IMR-90 (cell line): ENCODE results near the gene WNT11. TPM values are rescaled to one million over a fixed set of nuclear protein-coding genes. Genes with fewer than 3 reads are reported as not detected.

Source experiments
- ATAC-seq: fragments of 200-7000 bp; cut with Tn5 transposase; 2 replicates; pipeline ENCODE4 v1.9.1; 2020; ENCODE audit warnings: low read depth, mild to moderate bottlenecking, moderate library complexity
- BruUV-seq: library from RNA; stranded (reverse); fragments of 400-500 nt; replicated peaks from 2 replicates; lab custom pipeline; 2021; lab: Mats Ljungman, UMichigan
- CTCF ChIA-PET: fragments of 300-600 bp; formaldehyde crosslinking; extraction: SDS; loops from one replicate; lab custom pipeline; 2021; ENCODE audit warnings: antibody characterized with exemption; lab: Yijun Ruan, JAX
- POLR2A ChIA-PET: fragments of 300-600 bp; sonication (Branson Sonifier 250); formaldehyde crosslinking; loops from one replicate; lab custom pipeline; 2022; ENCODE audit warnings: antibody characterized with exemption; ENCODE audit not compliant: unreplicated experiment; lab: Charles Lee
- DNase-seq: peaks from one replicate; pipeline ENCODE4 v3.0.0; 2013
- H2AFZ ChIP-seq: replicated peaks from 2 replicates; pipeline ENCODE3; 2013; ENCODE audit warnings: low read length, mild to moderate bottlenecking; ENCODE audit not compliant: poor library complexity
- H2AK5ac ChIP-seq: 2 replicates; pipeline ENCODE4 v1.6.1; 2013; ENCODE audit warnings: low read depth, low read length, inconsistent platforms
- H2AK9ac ChIP-seq: replicated peaks from 2 replicates; pipeline ENCODE3; 2013; ENCODE audit warnings: mild to moderate bottlenecking, low read depth, low read length, moderate library complexity; ENCODE audit not compliant: poor library complexity
- H2BK120ac ChIP-seq: 2 replicates; pipeline ENCODE4 v1.6.1; 2013; ENCODE audit warnings: low read depth, low read length, inconsistent platforms
- H2BK15ac ChIP-seq: 3 replicates; pipeline ENCODE4 v1.6.1; 2013; ENCODE audit warnings: low read depth, low read length, inconsistent platforms
- H2BK20ac ChIP-seq: 2 replicates; pipeline ENCODE4 v1.6.1; 2013; ENCODE audit warnings: low read depth, mild to moderate bottlenecking, inconsistent platforms, low read length, moderate library complexity
- H2BK5ac ChIP-seq: 2 replicates; pipeline ENCODE4 v1.6.1; 2013; ENCODE audit warnings: mild to moderate bottlenecking, low read depth, low read length, inconsistent platforms; ENCODE audit not compliant: poor library complexity, severe bottlenecking
- H3K14ac ChIP-seq: replicated peaks from 2 replicates; pipeline ENCODE4 v1.6.1; 2013; ENCODE audit warnings: low read depth, low read length, inconsistent platforms
- H3K18ac ChIP-seq: 2 replicates; pipeline ENCODE4 v1.6.1; 2013; ENCODE audit warnings: low read depth, low read length, control low read depth
- H3K23ac ChIP-seq: 2 replicates; pipeline ENCODE4 v1.6.1; 2013; ENCODE audit warnings: low read depth, low read length, inconsistent platforms
- H3K27ac ChIP-seq: 2 replicates; pipeline ENCODE4 v1.5.1; 2013; ENCODE audit warnings: mild to moderate bottlenecking, control low read depth, low read length; ENCODE audit not compliant: insufficient read depth
- H3K27me3 ChIP-seq: 2 replicates; pipeline ENCODE4 v1.6.1; 2013; ENCODE audit warnings: low read length; ENCODE audit not compliant: control insufficient read depth, insufficient read depth
- H3K36me3 ChIP-seq: 2 replicates; pipeline ENCODE4 v1.6.1; 2013; ENCODE audit warnings: low read length, mixed read lengths; ENCODE audit not compliant: control insufficient read depth, insufficient read depth
- H3K4ac ChIP-seq: 2 replicates; pipeline ENCODE4 v1.6.1; 2013; ENCODE audit warnings: low read depth, low read length, inconsistent platforms
- H3K4me1 ChIP-seq: 2 replicates; pipeline ENCODE4 v1.6.1; 2013; ENCODE audit warnings: low read length, mixed read lengths; ENCODE audit not compliant: control insufficient read depth, insufficient read depth
- H3K4me2 ChIP-seq: 2 replicates; pipeline ENCODE4 v1.6.1; 2013; ENCODE audit warnings: low read depth, mild to moderate bottlenecking, control low read depth, low read length, moderate library complexity
- H3K4me3 ChIP-seq: 2 replicates; pipeline ENCODE4 v1.5.1; 2013; ENCODE audit warnings: low read depth, mild to moderate bottlenecking, control low read depth, low read length, moderate library complexity; ENCODE audit not compliant: insufficient read depth
- H3K56ac ChIP-seq: 2 replicates; pipeline ENCODE4 v1.6.1; 2013; ENCODE audit warnings: low read length, inconsistent platforms; ENCODE audit not compliant: insufficient read depth; ENCODE audit errors: extremely low read depth
- H3K79me1 ChIP-seq, 2 experiments: 2 replicates each; pipeline ENCODE4 v1.6.1; 2013; ENCODE audit warnings: low read length in 2 of 2, inconsistent platforms in 1 of 2, low read depth in 1 of 2
- H3K9ac ChIP-seq: 2 replicates; pipeline ENCODE4 v1.6.1; 2013; ENCODE audit warnings: low read depth, low read length, control low read depth
- H3K9me1 ChIP-seq: 2 replicates; pipeline ENCODE4 v1.6.1; 2013; ENCODE audit warnings: low read length, inconsistent platforms; ENCODE audit not compliant: insufficient read depth
- H3K9me3 ChIP-seq: 2 replicates; pipeline ENCODE4 v1.6.1; 2013; ENCODE audit warnings: low read length; ENCODE audit not compliant: control insufficient read depth, insufficient read depth
- H4K20me1 ChIP-seq: 2 replicates; pipeline ENCODE4 v1.6.1; 2013; ENCODE audit warnings: low read length, inconsistent platforms; ENCODE audit not compliant: insufficient read depth
- H4K5ac ChIP-seq: 2 replicates; pipeline ENCODE4 v1.6.1; 2013; ENCODE audit warnings: mild to moderate bottlenecking, low read depth, low read length, control low read depth
- H4K8ac ChIP-seq, 2 experiments: 2 replicates each; pipeline ENCODE4 v1.6.1; 2013; ENCODE audit warnings: low read depth in 2 of 2, low read length in 2 of 2, control low read depth in 1 of 2, inconsistent platforms in 1 of 2
- H4K91ac ChIP-seq: 2 replicates; pipeline ENCODE4 v1.6.1; 2013; ENCODE audit warnings: low read depth, low read length, inconsistent platforms; ENCODE audit not compliant: insufficient read depth
- RAD21 ChIP-seq: IDR thresholded peaks from 2 replicates; pipeline ENCODE4 v1.6.1; 2012; ENCODE audit warnings: low read length, improper control_type of control experiment
- WGBS, 2 experiments: methylation state at CpG; one replicate each; pipeline versions ENCODE4 v1.1.5 to v1.1.7; 2013; ENCODE audit warnings: missing lambda C conversion rate in 2 of 2; ENCODE audit not compliant: insufficient read length in 1 of 2; ENCODE audit errors: extremely low coverage in 2 of 2; 5-methylcytosine and 5-hydroxymethylcytosine counted together
- dilution Hi-C: fragments of 300-500 bp; cut with HindIII; formaldehyde crosslinking; loops from one replicate; pipeline ENCODE4 v1.14.3; 2018; ENCODE audit warnings: low sequenced_read_pairs; ENCODE audit not compliant: unreplicated experiment
- in situ Hi-C: fragments of 300-500 bp; cut with MboI; formaldehyde crosslinking; loops from 3 replicates; pipeline ENCODE4 v1.14.3; 2019; ENCODE audit warnings: low sequenced_read_pairs, inconsistent platforms, mixed read lengths
- intact Hi-C: fragments of 100-400 bp; cut with micrococcal nuclease; formaldehyde crosslinking; loops from 2 replicates; pipeline ENCODE4 v1.10.0; 2022
- polyA plus RNA-seq, 3 experiments: library from polyadenylated mRNA; depleted of rRNA; stranded (reverse); fragments of >200 nt; gene quantifications; 2 replicates each; pipeline ENCODE4 v1.2.3, GENCODE V29; 2012; ENCODE audit warnings: low replicate concordance in 1 of 3
- total RNA-seq: library from RNA; depleted of rRNA; stranded (reverse); fragments of >200 nt; gene quantifications from 2 replicates; pipeline ENCODE4 v1.2.3, GENCODE V29; 2012

Gene WNT11
- total and polyA plus RNA-seq, 2 of the 4 experiments (the other 2 are of a cell fraction) = 0.10 TPM; not detected in 1

GRCh38 chr11:76234021-76234415 lies 27.7 kb upstream of the WNT11 start:
- H2AFZ ChIP-seq = peak overlapping the region; percentile 91
- peak overlapping the region; percentile 74; the same call in 1 of the 2 replicates for H3K4me2 ChIP-seq
- no peak overlapping the region for H3K18ac ChIP-seq
- H2BK120ac ChIP-seq = no peak overlapping the region
- H3K9me3 ChIP-seq = no peaks in the 10 kb centered on the region
- CTCF ChIA-PET = interaction anchor here (1.3 to 1.8 kb wide), 2 partner anchors 14 to 26 kb away, joined by 4 to 5 read pairs; no protein-coding TSS in a partner anchor
- H2AK5ac ChIP-seq = no peak overlapping the region
- dilution Hi-C loops (no loop called here), in situ Hi-C loops (no loop called here), intact Hi-C loops (no loop called here)
- peak overlapping the region; percentile 17 to 92; a peak in 2 of 4 replicates for H4K8ac ChIP-seq
- H3K23ac ChIP-seq = no peak overlapping the region
- peaks cover 8% of the 10 kb centered on the region for H3K9me1 ChIP-seq
- H2BK15ac ChIP-seq = no peak overlapping the region
- DNase-seq = no peak
- peaks cover 3% of the 10 kb centered on the region for H4K20me1 ChIP-seq
- WGBS, 2 experiments = 83% methylated on average over 7 of the region's 8 CpGs; no CpG with 5 or more reads in 1 of the 2 experiments
- no peak overlapping the region for H4K91ac ChIP-seq
- H3K56ac ChIP-seq = no peak overlapping the region
- peak overlapping the region; percentile 2; the same call in 1 of the 2 replicates for H3K14ac ChIP-seq
- H3K4me1 ChIP-seq = peaks cover 3% of the 10 kb centered on the region
- H3K27ac ChIP-seq = no peak overlapping the region
- no peak overlapping the region for H3K9ac ChIP-seq
- H2AK9ac ChIP-seq = no peak overlapping the region
- no peak for TF ChIP-seq RAD21
- no peak overlapping the region for H4K5ac ChIP-seq
- H2BK5ac ChIP-seq = no peak overlapping the region
- H3K27me3 ChIP-seq = peaks cover 22% of the 10 kb centered on the region
- H3K36me3 ChIP-seq = no peaks in the 10 kb centered on the region
- H3K4me3 ChIP-seq = no peak overlapping the region
- no peak for ATAC-seq
- POLR2A ChIA-PET = no interaction called here
- no peaks in the 10 kb centered on the region for H3K79me1 ChIP-seq
- no peak overlapping the region for H3K4ac ChIP-seq
- no peak overlapping the region for H2BK20ac ChIP-seq
- BruUV-seq = no TSS peak
